ENCODE results near the gene ROBO4. TPM values are rescaled to one million over a fixed set of nuclear protein-coding genes. Genes with fewer than 3 reads are reported as not detected.

The ROBO4 gene
- total RNA-seq, 6 donors from 2014 or later, result 17.3 to 111 (median 50.2) TPM

GRCh38 chr11:124834526-124835180, 63.0 kb downstream of the ROBO4 start:
- WGBS, 2 donors, result 60 to 68% methylated on average over 3 of the region's 3 CpGs
- H3K27ac ChIP-seq, result no peak overlapping the region

More at GRCh38 chr11:124834526-124835180, 63.0 kb downstream of the ROBO4 start:
- ATAC-seq (ENCODE audit: low FRiP score in 2 of 2), result no peak
- H3K27me3 ChIP-seq, result peaks cover 0 to 17% (median 10%) of the 10 kb centered on the region in 4 donors
- DNase-seq, result no peak
- H3K36me3 ChIP-seq, result no peaks in the 10 kb centered on the region
- H3K4me1 ChIP-seq, result peaks cover 15 to 23% (median 17%) of the 10 kb centered on the region in 4 donors
- no peak overlapping the region for H3K4me3 ChIP-seq
- H3K9me3 ChIP-seq, result no peaks in the 10 kb centered on the region
- TF ChIP-seq CTCF (IDR thresholded peaks at IDR 0.05) (no peak), EP300 (IDR thresholded peaks at IDR 0.05) (no peak), POLR2A (IDR thresholded peaks at IDR 0.05) (no peak), POLR2AphosphoS5 (IDR thresholded peaks at IDR 0.05) (no peak)

Other genes with a start within 250 kb of the ROBO4 start
- 10 to 100 TPM; 21.6 to 42.7 (median 29.3) TPM for gene SIAE, start 224.1 kb downstream of the ROBO4 start, total RNA-seq
- gene SPA17, start 224.0 kb downstream of the ROBO4 start, total RNA-seq, result 10 to 100 TPM in 2 of 6 donors, 1 to 10 TPM in 4; 3.6 to 28.0 (median 7.6) TPM
- 100 to 1,000 TPM in 1 of 6 donors, 10 to 100 TPM in 5; 30.9 to 111 (median 77.6) TPM for gene NRGN, start 157.9 kb downstream of the ROBO4 start, total RNA-seq
- 10 to 100 TPM; 32.5 to 55.3 (median 40.2) TPM for gene VSIG2, start 145.6 kb downstream of the ROBO4 start, total RNA-seq
- 100 to 1,000 TPM in 4 of 6 donors, 10 to 100 TPM in 2; 39.8 to 177 (median 128) TPM for gene ESAM, start 135.6 kb downstream of the ROBO4 start, total RNA-seq
- 10 to 100 TPM; 10.5 to 69.1 (median 14.0) TPM for gene MSANTD2, start 97.5 kb downstream of the ROBO4 start, total RNA-seq
- 10 to 100 TPM in 2 of 6 donors, 1 to 10 TPM in 4; 6.4 to 40.9 (median 7.5) TPM for gene ROBO3, start 32.4 kb downstream of the ROBO4 start, total RNA-seq
- gene HEPN1, start 21.4 kb upstream of the ROBO4 start, total RNA-seq, result not detected
- gene HEPACAM, start 38.2 kb upstream of the ROBO4 start, total RNA-seq, result under 1 TPM in 1 of 6 donors, not detected in 5; 0.14 TPM
- 1 to 10 TPM in 4 of 6 donors, under 1 TPM in 2; 0.89 to 3.1 (median 1.2) TPM for gene CCDC15, start 56.3 kb upstream of the ROBO4 start, total RNA-seq
- gene SLC37A2, start 165.4 kb upstream of the ROBO4 start, total RNA-seq, result 10 to 100 TPM in 4 of 6 donors, 1 to 10 TPM in 2; 3.5 to 32.5 (median 19.1) TPM
- 10 to 100 TPM; 11.1 to 25.1 (median 17.3) TPM for gene TMEM218, start 213.8 kb upstream of the ROBO4 start, total RNA-seq

All from upper lobe of left lung (tissue), 6 donors.